K562 (cell line): ENCODE measurements around the gene RNASE2. TPM values are rescaled to one million over a fixed set of nuclear protein-coding genes. Genes with fewer than 3 reads are reported as not detected.

Experiments
- ATF4 ChIP-seq: fragments of 450-650 bp; formaldehyde crosslinking; IDR thresholded peaks from 2 replicates; pipeline ENCODE4 v1.4.0; 2022; ENCODE audit warnings: mild to moderate bottlenecking, moderate library complexity
- ELK1 ChIP-seq: sonication (generic); formaldehyde crosslinking; IDR thresholded peaks from 2 replicates; pipeline ENCODE4 v1.8.1; 2022; ENCODE audit warnings: missing genetic modification reagents
- FOXA1 ChIP-seq: fragments of 450-650 bp; IDR thresholded peaks from 2 replicates; pipeline ENCODE4 v1.6.1; 2016; ENCODE audit warnings: mild to moderate bottlenecking, borderline replicate concordance
- FOXM1 ChIP-seq, 2 experiments: fragments of 450-650 bp in 1 of 2; sonication (generic) in 1 of 2; formaldehyde crosslinking in 1 of 2; IDR thresholded peaks; 2 replicates each; pipeline versions ENCODE4 v1.6.1 to v1.9.0; 2017 to 2022; ENCODE audit warnings: low read depth in 2 of 2, mild to moderate bottlenecking in 2 of 2, missing genetic modification reagents in 1 of 2, moderate library complexity in 1 of 2
- GABPB1 ChIP-seq: sonication (generic); formaldehyde crosslinking; IDR thresholded peaks from 2 replicates; pipeline ENCODE4 v1.8.0; 2022; ENCODE audit warnings: mild to moderate bottlenecking, missing genetic modification reagents
- GATAD2A ChIP-seq: fragments of 450-650 bp; IDR thresholded peaks from 2 replicates; pipeline ENCODE4 v1.6.1; 2017
- HNRNPUL1 ChIP-seq: fragments of 200-400 bp; formaldehyde crosslinking; IDR thresholded peaks from 2 replicates; pipeline ENCODE4 v1.6.1; 2017; ENCODE audit warnings: low read length
- IRF9 ChIP-seq: fragments of 450-650 bp; IDR thresholded peaks from 2 replicates; pipeline ENCODE4 v1.6.1; 2016; ENCODE audit warnings: missing biosample characterization, missing genetic modification characterization
- MYBL2 ChIP-seq, 2 experiments: fragments of 450-650 bp in 1 of 2; sonication (generic) in 1 of 2; formaldehyde crosslinking in 1 of 2; IDR thresholded peaks; 2 replicates each; pipeline versions ENCODE4 v1.6.1 to v1.8.1; 2017 to 2022; ENCODE audit warnings: borderline replicate concordance in 1 of 2, inconsistent platforms in 1 of 2, low read depth in 1 of 2, mild to moderate bottlenecking in 1 of 2, missing genetic modification reagents in 1 of 2, moderate library complexity in 1 of 2
- NCOA6 ChIP-seq: fragments of 450-650 bp; IDR thresholded peaks from 2 replicates; pipeline ENCODE4 v1.6.1; 2017; ENCODE audit warnings: mild to moderate bottlenecking
- NFRKB ChIP-seq: fragments of 450-650 bp; IDR thresholded peaks from 2 replicates; pipeline ENCODE4 v1.6.1; 2016; ENCODE audit warnings: low read depth
- TCF3 ChIP-seq: sonication (generic); formaldehyde crosslinking; IDR thresholded peaks from 2 replicates; pipeline ENCODE4 v1.4.0; 2020; ENCODE audit warnings: mild to moderate bottlenecking, missing genetic modification reagents
- U2AF2 ChIP-seq: fragments of 200-400 bp; formaldehyde crosslinking; optimal IDR thresholded peaks from 2 replicates; pipeline ENCODE3; 2017; ENCODE audit warnings: low read depth, mild to moderate bottlenecking, low read length
- ZNF785 ChIP-seq: fragments of 250-450 bp; sonication (Bioruptor Pico); IDR thresholded peaks from 2 replicates; pipeline ENCODE4 v1.4.0; 2020; ENCODE audit warnings: mild to moderate bottlenecking
- polyA plus RNA-seq, 8 experiments: library from polyadenylated mRNA; depleted of rRNA in 4 of 8; stranded (reverse) in 5 of 8; unstranded in 3 of 8; fragments of >200 nt; fragmentation: Nextera tagmentation in 2 of 8; fragmentation: Illumina TruSeq in 1 of 8; extraction: Ambion mirVana in 2 of 8; extraction: Trizol in 1 of 8; gene quantifications; 2 replicates each; pipeline versions ENCODE4 v1.2.1 to v1.2.3, GENCODE V29; 2011 to 2014; ENCODE audit warnings: inconsistent platforms in 1 of 8, missing spikeins in 1 of 8
- total RNA-seq, 7 experiments: library from RNA; depleted of rRNA in 6 of 7; stranded (reverse); fragments of >200 nt in 6 of 7; fragmentation: Illumina TruSeq in 2 of 7; extraction: Trizol in 2 of 7; gene quantifications; 2 replicates each; pipeline versions ENCODE4 v1.2.1 to v1.2.3, GENCODE V29; 2011 to 2021; ENCODE audit warnings: low replicate concordance in 1 of 7

RNASE2 gene
- total and polyA plus RNA-seq, 9 of the 15 experiments (the other 6 are each of a cell fraction or from before 2014, with no cell fraction given) = not detected

GRCh38 chr14:20997115-20997514, 41.8 kb downstream of the RNASE2 start (continued):
- no peak for TF ChIP-seq ELK1 (CRISPR knock-in tag)
- no peak for TF ChIP-seq IRF9 (tag)
- TF ChIP-seq NCOA6 = no peak
- no peak for TF ChIP-seq ATF4
- TF ChIP-seq FOXM1 (IDR thresholded peaks at IDR 0.05; ENCODE audit: low read depth) = no peak
- TF ChIP-seq FOXM1 (CRISPR knock-in tag; IDR thresholded peaks at IDR 0.05; ENCODE audit: low read depth) = no peak
- TF ChIP-seq FOXA1 = no peak
- TF ChIP-seq ZNF785 (CRISPR knock-in tag) = no peak
- TF ChIP-seq GATAD2A = no peak
- no peak for TF ChIP-seq GABPB1
- no peak for TF ChIP-seq TCF3 (CRISPR knock-in tag)
- no peak for TF ChIP-seq MYBL2 (IDR thresholded peaks at IDR 0.05; ENCODE audit: low read depth)
- TF ChIP-seq MYBL2 (CRISPR knock-in tag; IDR thresholded peaks at IDR 0.05; ENCODE audit: borderline replicate concordance) = no peak
- TF ChIP-seq HNRNPUL1 = no peak
- no peak for TF ChIP-seq NFRKB
- TF ChIP-seq U2AF2 = no peak
- TF ChIP-seq, all 486 proteins: peak for 0
